G401 (cell line): ENCODE data around the gene SMIM22. TPM values are rescaled to one million over a fixed set of nuclear protein-coding genes. Genes with fewer than 3 reads are reported as not detected.
A peak's percentile ranks its signal among the peaks of the same experiment; 100 is the strongest.

Experiments
- DNase-seq: peaks from one replicate; pipeline ENCODE4 v3.0.0-alpha.2; 2015; ENCODE audit warnings: low spot score
- in situ Hi-C: cut with HindIII; loops from 2 replicates; pipeline ENCODE4 v1.10.0; 2016; ENCODE audit warnings: low sequenced_read_pairs, mixed read lengths
- total RNA-seq: library from RNA; depleted of rRNA; stranded (reverse); fragments of >200 nt; shearing (Covaris generic); gene quantifications from 2 replicates; pipeline ENCODE4 v1.2.3, GENCODE V29; 2014

The SMIM22 gene
- total RNA-seq, 1 experiment from 2014 or later = not detected

GRCh38 chr16:4790261-4790660 lies 4.9 kb upstream of the SMIM22 start:
- no peak for DNase-seq
- in situ Hi-C loops = no loop called here

DNA sequence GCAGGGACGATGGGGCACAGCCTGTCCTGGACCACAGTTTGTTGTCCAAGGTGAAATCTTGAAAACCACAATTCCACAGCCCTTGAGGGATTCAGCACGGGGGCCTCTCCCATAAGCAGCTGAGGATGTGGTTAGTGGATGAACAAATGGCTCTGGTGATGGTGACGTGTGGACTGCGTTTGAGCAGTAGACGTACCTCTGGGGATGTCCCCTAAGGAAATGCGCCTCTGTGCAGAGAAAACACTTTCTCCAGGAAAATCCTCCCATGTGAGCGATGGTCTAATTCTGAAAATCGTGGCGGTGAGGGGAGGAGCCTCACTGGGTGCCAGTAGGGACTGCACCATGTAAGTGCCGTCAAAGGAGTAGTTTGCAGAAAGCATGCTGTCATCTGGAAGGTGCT lies 4.3 kb upstream of the SMIM22 start:
- no peak for DNase-seq
- in situ Hi-C loops = no loop called here

GRCh38 chr16:4792951-4793513 lies 2.1 kb upstream of the SMIM22 start:
- in situ Hi-C loops = no loop called here

GRCh38 chr16:4795828-4796572 lies 831 bp downstream of the SMIM22 start:
- in situ Hi-C loops = no loop called here
- DNase-seq = no peak

More at GRCh38 chr16:4792951-4793513, 2.1 kb upstream of the SMIM22 start:
- no peak for DNase-seq

DNA sequence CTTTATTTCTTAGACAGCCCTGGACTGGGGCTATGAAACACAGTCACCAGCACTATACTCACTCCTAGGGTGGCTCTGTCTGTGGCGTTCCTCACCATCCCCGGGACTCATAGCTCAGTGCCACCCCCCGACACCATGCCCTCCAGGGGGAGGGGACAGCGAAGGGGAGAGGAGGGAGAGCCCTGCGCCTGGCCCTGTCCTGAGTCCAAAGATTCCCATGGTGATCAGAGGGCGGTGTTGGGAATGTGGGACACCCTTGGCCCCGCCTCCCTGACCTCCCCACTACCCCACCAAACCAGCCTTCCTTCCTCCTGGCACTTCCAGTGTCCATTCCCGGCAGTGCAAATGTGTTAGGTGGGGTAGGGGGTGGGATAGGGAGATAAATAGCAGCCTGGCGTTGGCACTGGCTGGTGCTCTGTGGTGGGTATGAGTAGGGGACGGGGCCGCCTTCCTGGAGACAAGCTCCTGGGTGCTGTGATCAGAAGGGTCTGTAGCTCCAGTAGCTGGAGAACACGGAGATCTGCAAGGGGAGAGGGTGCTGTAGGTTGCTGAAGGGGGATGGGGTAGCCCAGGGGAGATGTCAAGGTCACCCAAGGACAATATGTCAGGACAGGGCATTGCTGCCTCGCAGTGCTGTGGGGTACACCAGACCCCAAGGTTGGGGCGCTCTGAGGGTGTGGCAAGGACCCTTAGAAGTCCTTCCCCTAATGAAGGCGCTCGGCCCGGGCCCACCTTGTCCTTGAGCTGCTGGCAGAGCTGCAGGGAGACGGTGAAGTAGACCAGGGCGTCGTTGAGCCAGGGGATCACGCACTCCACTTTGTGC lies 2.0 kb downstream of the SMIM22 start:
- in situ Hi-C loops = no loop called here

DNA sequence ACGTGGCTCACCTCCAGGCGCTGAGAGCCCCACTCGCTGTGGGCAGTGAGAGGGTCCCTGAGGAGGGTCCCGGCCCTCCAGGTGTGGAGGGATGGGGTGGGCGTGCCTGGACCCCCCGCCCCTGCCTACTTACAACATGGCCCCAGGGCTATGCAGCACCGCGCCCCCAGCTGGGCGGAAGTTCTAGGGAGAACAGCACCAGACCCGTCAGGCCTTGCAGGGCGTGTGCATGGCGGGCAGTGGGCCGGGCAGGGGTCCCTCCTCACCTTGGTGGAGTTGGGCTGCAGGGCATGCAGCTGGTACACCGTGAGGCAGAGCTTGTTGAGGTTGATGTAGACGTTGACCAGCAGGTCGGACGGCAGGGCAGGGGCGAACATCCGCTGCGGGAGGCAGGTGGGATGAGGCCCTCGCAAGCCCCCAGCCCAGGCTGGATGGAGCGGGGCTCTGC lies 2.7 kb downstream of the SMIM22 start:
- in situ Hi-C loops = no loop called here
- DNase-seq = no peak

More for the DNA sequence above, 2.0 kb downstream of the SMIM22 start:
- no peak for DNase-seq

- DNase-seq = no peak
- in situ Hi-C loops = no loop called here
Measured at GRCh38 chr16:4798456-4798855, 3.3 kb downstream of the SMIM22 start.

DNA sequence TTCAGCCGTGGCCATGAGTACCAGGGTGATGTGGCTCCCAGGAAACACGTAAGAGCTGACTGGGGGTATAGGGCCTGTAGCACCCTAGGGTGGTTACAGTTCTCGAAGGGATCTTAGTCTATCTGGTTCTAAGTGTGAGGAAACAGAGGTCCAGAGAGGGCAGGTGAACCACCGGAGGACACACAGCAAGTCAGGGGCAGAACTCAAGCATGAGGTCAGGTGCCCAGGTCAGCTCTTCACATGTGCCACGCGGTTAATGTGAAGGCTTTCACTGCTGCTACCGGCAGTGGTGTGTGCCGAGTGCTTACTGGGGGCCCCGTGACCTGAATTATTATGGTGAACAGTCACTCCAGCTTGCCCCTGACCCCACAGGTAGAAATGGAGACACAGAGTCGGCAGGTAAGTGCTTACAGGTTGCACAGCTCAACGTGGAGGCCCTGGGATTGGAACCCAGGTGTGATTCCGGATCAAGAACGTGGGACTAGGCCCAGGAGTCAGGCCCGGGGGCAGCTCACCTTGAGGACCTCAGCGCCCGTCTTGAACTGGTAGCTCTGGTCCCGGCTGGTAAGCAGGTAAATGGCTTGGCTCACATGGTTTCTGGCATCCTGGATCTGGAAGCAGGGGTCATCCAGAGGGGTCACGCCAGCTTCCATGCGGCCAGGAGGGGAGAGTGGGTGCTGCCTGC lies 4.1 kb downstream of the SMIM22 start:
- in situ Hi-C loops = no loop called here
- DNase-seq = no peak

DNA sequence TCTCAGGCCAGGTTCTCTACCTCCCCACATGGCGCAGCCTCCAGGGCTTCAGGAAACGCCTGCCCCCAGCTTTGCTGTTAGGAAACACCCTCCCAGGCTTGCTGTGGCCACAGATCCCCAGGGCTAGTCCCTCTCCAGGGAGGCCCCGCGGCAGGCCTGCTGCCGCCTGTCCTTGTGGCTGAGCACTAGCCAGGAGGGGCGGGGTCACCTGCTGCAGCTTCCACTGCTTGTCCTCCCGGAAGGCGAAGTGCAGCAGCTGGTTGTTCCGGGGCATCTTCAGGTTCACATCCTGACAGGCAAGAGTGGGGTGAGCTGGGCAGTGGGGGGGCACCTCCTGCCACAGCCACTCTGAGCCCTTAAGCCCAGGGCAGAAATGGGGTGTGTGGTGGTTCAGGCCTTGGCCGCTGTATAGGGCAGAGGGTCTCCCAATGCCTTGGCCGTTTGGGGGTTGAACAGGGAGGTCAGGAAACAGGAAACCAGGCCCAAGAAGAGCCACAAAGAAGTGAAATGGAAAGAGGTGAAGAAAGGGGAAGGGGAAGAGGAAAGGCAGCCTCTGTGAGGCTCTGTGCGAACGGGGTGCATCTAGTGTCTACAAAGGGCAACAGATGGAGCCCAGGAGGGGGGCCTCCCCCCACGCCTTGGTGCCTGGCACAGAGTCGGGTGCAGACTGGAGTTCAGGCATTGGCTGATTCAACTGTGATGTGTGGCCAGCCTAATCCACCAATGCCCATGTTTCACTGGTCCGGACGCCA lies 5.3 kb downstream of the SMIM22 start:
- in situ Hi-C loops = no loop called here
- peak; percentile 93 for DNase-seq

DNA sequence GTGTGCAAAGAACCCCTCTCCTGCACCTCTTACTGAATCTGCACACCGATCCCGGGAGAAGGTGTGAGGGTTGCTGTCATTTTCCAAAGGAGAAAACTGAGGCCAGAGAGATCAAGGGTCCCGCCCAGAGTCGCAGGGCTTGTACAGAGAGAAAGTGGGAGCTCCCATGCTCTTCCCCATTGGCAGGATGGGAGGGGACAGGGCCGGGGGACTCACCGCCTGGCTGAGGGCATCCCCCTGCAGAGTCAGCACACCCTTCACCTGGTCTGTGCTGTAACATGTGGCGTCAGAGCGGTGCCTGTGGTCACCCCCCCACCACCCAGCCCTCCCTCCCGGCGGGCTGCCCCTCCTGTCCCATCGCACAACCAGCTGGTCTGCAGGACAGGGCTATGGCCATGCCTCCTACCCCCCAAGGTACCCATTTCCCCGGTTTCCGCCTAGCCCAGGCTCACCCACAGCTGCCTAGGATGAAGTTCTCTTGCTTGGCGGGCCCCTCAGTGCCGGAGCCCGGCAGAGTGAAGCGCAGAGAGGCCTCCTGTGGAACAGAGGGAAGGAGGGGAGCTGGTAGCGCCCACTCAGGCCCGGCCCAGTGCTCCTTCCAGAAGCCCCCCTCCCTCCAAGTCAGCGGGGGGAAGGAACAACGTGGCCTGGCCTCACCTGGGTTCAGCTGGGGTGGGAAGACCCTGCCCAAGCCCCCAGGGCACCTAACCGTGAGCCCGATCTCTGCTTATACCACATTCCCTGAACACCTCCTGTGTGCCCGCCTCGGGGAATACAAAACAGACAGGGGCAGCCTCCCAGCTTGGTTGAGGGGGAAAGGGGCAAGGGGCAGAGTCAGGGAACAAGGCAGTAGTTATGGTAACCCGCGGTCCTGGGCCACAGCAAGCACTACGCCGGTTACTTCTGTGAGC lies 6.1 kb downstream of the SMIM22 start:
- DNase-seq = no peak
- in situ Hi-C loops = no loop called here

DNA sequence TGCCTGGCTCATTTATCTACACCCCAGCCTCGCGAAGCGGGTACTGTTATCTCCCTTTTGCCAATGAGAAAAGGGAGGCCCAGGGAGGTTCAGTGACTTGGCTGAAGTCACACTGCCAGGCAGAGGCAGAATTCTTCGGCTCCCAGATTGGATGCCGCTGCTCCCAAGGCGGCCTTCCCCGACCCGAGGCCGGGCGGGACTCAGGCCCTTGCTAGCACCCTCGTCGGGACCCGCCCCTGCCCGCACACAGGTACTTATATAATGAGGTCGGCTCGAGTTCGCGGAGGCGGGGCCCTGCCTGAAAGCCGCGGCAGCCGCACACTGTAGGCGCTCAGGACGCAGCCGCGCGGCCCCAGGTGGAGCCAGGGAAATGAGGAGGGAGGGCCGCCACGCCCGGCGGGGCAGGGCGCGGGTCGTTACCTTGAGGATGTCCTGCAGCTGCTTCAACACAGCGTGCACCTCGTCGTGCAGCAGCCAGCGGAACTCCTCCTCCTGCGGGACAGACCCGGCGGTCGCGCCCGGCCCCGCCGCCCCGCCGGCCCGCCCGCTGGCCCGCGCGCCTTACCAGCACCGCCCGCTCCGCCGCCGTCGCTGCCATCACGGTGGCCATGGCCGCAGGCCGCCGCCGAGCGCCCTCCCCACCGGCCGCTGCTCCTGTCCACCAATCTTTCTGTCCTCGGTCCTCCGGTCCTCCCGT lies 6.9 kb downstream of the SMIM22 start, which contains the start of gene ROGDI:
Gene ROGDI, minus strand, starts transcription at position 672 of the 697 bp plus-strand sequence. Its CDS starts 62 bp downstream, at position 610.
- in situ Hi-C loops = no loop called here
- peak; percentile 86 for DNase-seq

GRCh38 chr16:4802659-4803287 lies 7.6 kb downstream of the SMIM22 start:
- DNase-seq = peak; percentile 94
- in situ Hi-C loops = no loop called here

DNA sequence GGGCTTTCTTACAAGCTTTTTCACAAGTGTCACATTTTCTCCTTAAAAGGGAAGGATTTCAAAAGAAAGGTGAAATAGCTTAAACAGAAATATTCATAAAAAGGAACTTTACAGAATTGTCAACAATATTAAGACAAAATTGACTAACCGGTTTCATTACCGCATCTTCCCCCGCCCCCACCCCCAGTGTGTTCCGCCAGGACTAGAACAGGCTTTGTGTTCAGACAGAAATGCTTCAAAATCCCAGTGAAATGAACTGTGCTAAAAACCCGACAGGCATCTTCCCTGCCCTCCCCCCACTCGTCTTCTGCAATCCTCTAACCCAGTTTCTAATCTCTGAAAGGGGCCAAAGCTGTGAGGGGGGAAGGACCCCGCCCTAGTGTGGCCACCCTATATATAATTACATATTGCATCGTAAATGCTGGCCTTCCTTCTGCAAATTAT lies 8.3 kb downstream of the SMIM22 start:
- no peak for DNase-seq
- in situ Hi-C loops = no loop called here

GRCh38 chr16:4803898-4804762 lies 9.0 kb downstream of the SMIM22 start:
- DNase-seq = no peak
- in situ Hi-C loops = no loop called here

GRCh38 chr16:4805231-4805630 lies 10.1 kb downstream of the SMIM22 start:
- in situ Hi-C loops = no loop called here

DNA sequence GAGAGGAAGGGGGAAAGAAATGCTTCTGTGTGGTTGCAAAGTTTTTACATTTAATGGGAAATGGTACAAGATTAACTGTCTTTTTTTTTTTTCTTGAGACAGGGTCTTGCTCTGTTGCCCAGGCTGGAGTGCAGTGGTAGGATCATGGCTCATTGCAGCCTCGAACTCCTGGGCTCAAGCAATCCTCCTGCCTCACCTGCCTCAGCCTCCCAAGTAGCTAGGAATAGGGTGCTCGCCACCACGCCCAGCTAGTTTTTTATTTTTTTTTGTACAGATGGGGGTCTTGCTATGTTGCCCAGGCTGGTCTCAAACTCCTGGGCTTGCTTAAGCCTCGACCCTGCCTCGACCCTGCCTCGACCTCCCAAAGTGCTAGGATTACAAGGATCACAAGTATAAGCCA lies 11.1 kb downstream of the SMIM22 start:
- in situ Hi-C loops = no loop called here

More at GRCh38 chr16:4805231-4805630, 10.1 kb downstream of the SMIM22 start:
- peak; percentile 16 for DNase-seq

More for the DNA sequence above, 11.1 kb downstream of the SMIM22 start:
- DNase-seq = no peak
